Astrocyte (in vitro differentiated cells and primary cell): ENCODE data around the gene LRSAM1.

ENCODE experiments used
- CTCF ChIP-seq: IDR thresholded peaks from 2 replicates; pipeline ENCODE4 v1.5.1; 2011; ENCODE audit warnings: low read depth, mild to moderate bottlenecking, inconsistent platforms, low read length, moderate library complexity; ENCODE audit not compliant: insufficient read depth
- EZH2 ChIP-seq: IDR thresholded peaks from 2 replicates; pipeline ENCODE4 v1.6.1; 2012; ENCODE audit warnings: mild to moderate bottlenecking, low read length, inconsistent platforms; ENCODE audit not compliant: insufficient read depth

GRCh38 chr9:127450243-127450760, 1.0 kb upstream of the LRSAM1 start:
- TF ChIP-seq CTCF = no peak
- no peak for TF ChIP-seq EZH2
